Activated naive CD4-positive, alpha-beta T cell (primary cell): ENCODE results near the gene LAPTM4A.

Source experiments
- DNase-seq, 4 experiments: peaks; one replicate each; lab custom pipeline; 2025; lab: John Stamatoyannopoulos, UW

LAPTM4A gene

GRCh38 chr2:20019747-20020146 is 31.7 kb downstream of the LAPTM4A start:
- no peak for DNase-seq

GRCh38 chr2:20018601-20019152 is 32.8 kb downstream of the LAPTM4A start:
- no peak for DNase-seq

- no peak for DNase-seq
These were observed 35.1 kb downstream of the LAPTM4A start for GRCh38 chr2:20016346-20016745.

- no peak for DNase-seq
These were observed 35.8 kb downstream of the LAPTM4A start for GRCh38 chr2:20015482-20016083.

- no peak for DNase-seq
These were observed 38.1 kb downstream of the LAPTM4A start for GRCh38 chr2:20013126-20013849.

GRCh38 chr2:20012282-20013125 is 38.9 kb downstream of the LAPTM4A start, which contains the start of gene MATN3:
MATN3 (minus strand) TSS chr2:20012668; CDS start chr2:20012631, 37 bp downstream.
- no peak for DNase-seq

GRCh38 chr2:20012032-20012281 is 39.5 kb downstream of the LAPTM4A start:
- no peak for DNase-seq

- DNase-seq, result no peak
These were observed 40.0 kb downstream of the LAPTM4A start for GRCh38 chr2:20011276-20012031.

- DNase-seq, result no peak
These were observed 42.7 kb downstream of the LAPTM4A start for GRCh38 chr2:20008703-20009102.

- no peak for DNase-seq
These were observed 45.4 kb downstream of the LAPTM4A start for GRCh38 chr2:20005891-20006470.

- DNase-seq, result no peak
These were observed 46.3 kb downstream of the LAPTM4A start for GRCh38 chr2:20005067-20005627.

GRCh38 chr2:20001361-20001863 is 50.0 kb downstream of the LAPTM4A start:
- no peak for DNase-seq

- no peak for DNase-seq
These were observed 57.7 kb downstream of the LAPTM4A start for GRCh38 chr2:19993731-19994130.

GRCh38 chr2:19991895-19992294 is 59.5 kb downstream of the LAPTM4A start:
- no peak for DNase-seq

- DNase-seq, result no peak
These were observed 61.1 kb downstream of the LAPTM4A start for GRCh38 chr2:19990416-19990728.

GRCh38 chr2:19989667-19990415 is 61.6 kb downstream of the LAPTM4A start, which contains the start of gene WDR35:
WDR35 (minus strand) TSS chr2:19990105; CDS start chr2:19990015, 90 bp downstream.
- peak; percentile 71 to 84 (median 81) for DNase-seq

- no peak for DNase-seq
These were observed 62.1 kb downstream of the LAPTM4A start for GRCh38 chr2:19989342-19989666.

GRCh38 chr2:19988600-19988999 is 62.8 kb downstream of the LAPTM4A start:
- no peak for DNase-seq

- no peak for DNase-seq
These were observed 63.5 kb downstream of the LAPTM4A start for GRCh38 chr2:19987936-19988335.
